HG02798 (cell line): ENCODE data around the gene CD180.

Experiments
- ATAC-seq: cut with Tn5 transposase; IDR thresholded peaks from one replicate; pipeline ENCODE4 v1.9.1; 2021; ENCODE audit warnings: mild to moderate bottlenecking; ENCODE audit not compliant: unreplicated experiment, poor library complexity

CD180 gene

GRCh38 chr5:67196537-67197059, at the start of gene CD180:
Gene CD180, minus strand, starts transcription at chr5:67196799. Its CDS starts 158 bp downstream, at chr5:67196641.
- ATAC-seq: peak; percentile 24

- no peak for ATAC-seq
These were observed 49.5 kb upstream of the CD180 start for GRCh38 chr5:67246108-67246507.

GRCh38 chr5:67245259-67245846, 48.8 kb upstream of the CD180 start:
- ATAC-seq: no peak

- ATAC-seq: no peak
These were observed 47.8 kb upstream of the CD180 start for GRCh38 chr5:67244345-67244793.

- no peak for ATAC-seq
These were observed 47.3 kb upstream of the CD180 start for GRCh38 chr5:67243944-67244343.

- no peak for ATAC-seq
These were observed 46.8 kb upstream of the CD180 start for GRCh38 chr5:67243349-67243748.

GRCh38 chr5:67241326-67241725, 44.7 kb upstream of the CD180 start:
- ATAC-seq: no peak

- no peak for ATAC-seq
These were observed 44.2 kb upstream of the CD180 start for GRCh38 chr5:67240846-67241245.

GRCh38 chr5:67240065-67240464, 43.5 kb upstream of the CD180 start:
- no peak for ATAC-seq

GRCh38 chr5:67238191-67238590, 41.6 kb upstream of the CD180 start:
- ATAC-seq: no peak

- ATAC-seq: no peak
These were observed 39.0 kb upstream of the CD180 start for GRCh38 chr5:67235399-67236110.

GRCh38 chr5:67234671-67235176, 38.1 kb upstream of the CD180 start:
- ATAC-seq: no peak

GRCh38 chr5:67233075-67233474, 36.5 kb upstream of the CD180 start:
- ATAC-seq: no peak

- no peak for ATAC-seq
These were observed 26.6 kb upstream of the CD180 start for GRCh38 chr5:67223211-67223610.

- ATAC-seq: peak; percentile 37
These were observed 25.8 kb upstream of the CD180 start for GRCh38 chr5:67222243-67223025.

GRCh38 chr5:67221487-67222242, 25.1 kb upstream of the CD180 start:
- peak; percentile 90 for ATAC-seq

GRCh38 chr5:67216564-67216963, 20.0 kb upstream of the CD180 start:
- ATAC-seq: no peak

GRCh38 chr5:67215519-67216471, 19.2 kb upstream of the CD180 start:
- peak; percentile 100 for ATAC-seq
